ENCODE results near the gene ARHGEF12.

ARHGEF12 gene

GRCh38 chr11:120316880-120317688 is 19.1 kb upstream of the ARHGEF12 start:
- DNase-seq (ENCODE audit: low spot score) = no peak

DNA sequence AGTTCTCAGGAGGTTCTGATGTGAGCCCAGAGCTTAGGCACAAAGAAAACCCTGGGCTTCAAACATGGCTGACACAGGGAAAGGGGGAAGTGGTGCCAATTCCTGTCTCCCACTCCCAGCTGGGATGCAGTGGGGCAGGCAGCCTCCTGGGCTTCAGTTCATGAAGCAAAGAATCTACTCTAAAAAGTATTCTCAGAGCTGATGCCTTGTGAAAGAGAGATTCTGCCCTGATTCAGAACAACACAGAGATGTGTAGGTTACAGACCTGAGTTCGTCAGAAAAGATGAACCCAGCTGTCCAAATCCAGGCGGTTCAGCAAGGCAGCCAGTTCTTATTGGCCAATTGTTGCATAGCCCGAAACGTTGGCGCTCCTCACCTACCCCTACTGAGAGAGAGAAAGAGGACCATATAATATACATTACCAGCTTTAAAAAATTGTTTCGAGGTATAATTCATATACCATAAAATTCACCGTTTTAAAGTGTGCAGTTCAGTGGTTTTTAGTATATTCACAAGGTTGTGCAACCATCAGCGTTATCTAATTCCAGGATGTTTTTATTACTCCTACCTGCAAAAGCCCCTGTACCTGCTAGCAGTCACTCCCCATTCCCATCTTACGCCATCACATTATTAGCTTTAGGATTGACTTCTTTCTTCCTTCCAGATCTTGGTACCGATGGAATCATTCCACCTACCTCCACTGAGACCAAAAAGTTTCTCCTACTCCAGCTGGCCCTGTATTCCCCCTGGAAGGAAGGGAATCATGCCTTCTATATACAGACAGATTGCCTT is 18.3 kb upstream of the ARHGEF12 start:
- no peak for DNase-seq (ENCODE audit: low spot score)

DNA sequence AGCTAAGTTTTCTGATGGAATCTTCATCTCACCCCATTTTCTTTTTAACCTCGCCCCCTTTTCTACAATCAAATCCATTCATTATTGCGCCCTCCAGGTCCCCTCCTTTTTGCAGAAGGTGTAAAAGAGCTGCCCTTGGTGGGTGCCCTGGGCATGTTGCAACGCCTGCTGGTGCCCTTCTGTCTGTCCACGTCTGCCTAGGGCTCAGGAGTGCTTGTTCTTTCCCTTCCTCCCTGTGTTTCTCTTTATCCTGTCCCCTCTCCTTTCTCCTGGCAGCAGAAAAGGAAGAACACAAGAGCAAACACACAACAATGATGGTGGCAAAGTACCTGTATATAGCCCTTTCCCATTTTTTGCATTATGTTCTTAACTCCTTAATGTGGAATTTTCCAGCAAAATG is 17.3 kb upstream of the ARHGEF12 start:
- DNase-seq (ENCODE audit: low spot score) = no peak

DNA sequence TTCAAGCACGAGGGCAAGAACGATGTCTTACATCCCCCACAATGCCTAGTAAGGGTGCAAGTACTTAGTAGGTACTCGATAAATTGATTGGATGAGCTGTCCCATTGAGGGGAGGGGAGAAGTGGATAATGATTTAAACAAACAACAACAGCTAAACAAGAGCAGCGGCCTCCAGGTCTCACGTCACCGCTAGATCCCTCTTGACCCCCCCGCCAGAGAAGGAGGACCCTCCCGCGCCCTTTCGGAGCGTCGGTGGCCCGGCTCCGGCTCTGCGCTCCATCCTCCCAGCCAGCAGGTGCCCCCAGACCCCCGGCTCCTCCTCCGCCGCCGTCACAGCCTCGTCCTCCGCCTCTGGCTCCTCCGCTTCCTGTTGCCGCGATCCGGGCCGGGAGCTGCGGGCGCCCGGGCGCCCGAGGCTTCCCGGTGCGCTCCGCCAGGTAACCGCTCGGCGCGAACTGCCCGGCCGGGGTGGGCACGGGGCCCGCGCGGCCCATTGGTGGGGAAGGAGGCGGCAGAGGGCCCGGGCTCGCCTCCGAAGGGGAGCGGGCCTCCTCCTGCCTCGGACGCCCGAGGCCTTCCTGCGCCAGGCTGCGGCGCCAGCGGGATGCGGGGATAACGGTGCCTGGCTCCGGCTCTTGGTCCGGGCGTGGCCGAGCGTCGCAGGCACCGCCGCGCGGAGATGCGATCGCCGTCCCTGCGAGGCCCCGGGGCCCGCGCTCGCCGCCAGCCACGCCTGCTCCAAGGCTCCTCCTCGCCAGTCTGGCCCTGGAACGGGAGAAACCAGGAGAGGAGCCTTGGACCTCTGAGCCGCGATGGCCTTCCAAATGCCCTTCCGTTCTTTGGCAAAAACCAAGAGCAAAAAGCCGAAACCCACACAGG is 11.0 kb upstream of the ARHGEF12 start, which contains the start of gene TLCD5:
TLCD5 (plus strand) TSS at position 368 of the 879 bp plus-strand sequence. CDS start 2,143 bp downstream, outside the sequence.
- peak; percentile 78 for DNase-seq (ENCODE audit: low spot score)

DNA sequence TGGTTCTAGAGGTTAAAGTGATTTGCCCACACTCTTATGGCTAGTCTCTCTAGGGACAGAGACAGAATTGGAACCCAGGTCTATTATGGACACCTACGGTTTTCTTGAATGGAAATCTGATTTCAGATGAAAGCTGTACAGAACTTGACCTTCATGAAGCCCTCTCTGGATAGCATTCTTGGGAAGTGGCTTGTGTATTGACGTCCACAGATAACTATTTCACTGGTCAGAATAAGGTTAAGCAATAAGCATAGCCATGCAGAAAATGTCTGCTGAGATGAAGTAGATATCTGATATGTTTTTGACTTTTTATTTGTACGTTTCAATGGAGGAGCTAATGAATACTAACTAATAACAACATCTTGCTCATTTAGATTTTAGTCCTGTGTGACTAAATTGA is 10.0 kb upstream of the ARHGEF12 start:
- DNase-seq (ENCODE audit: low spot score) = peak; percentile 66

- DNase-seq (ENCODE audit: low spot score) = peak; percentile 59
These were observed 9.3 kb upstream of the ARHGEF12 start for GRCh38 chr11:120326845-120327281.

GRCh38 chr11:120327311-120327710 is 8.9 kb upstream of the ARHGEF12 start:
- no peak for DNase-seq (ENCODE audit: low spot score)

GRCh38 chr11:120329556-120329955 is 6.7 kb upstream of the ARHGEF12 start:
- no peak for DNase-seq (ENCODE audit: low spot score)

- DNase-seq (ENCODE audit: low spot score) = no peak
These were observed 6.2 kb upstream of the ARHGEF12 start for GRCh38 chr11:120330045-120330444.

DNA sequence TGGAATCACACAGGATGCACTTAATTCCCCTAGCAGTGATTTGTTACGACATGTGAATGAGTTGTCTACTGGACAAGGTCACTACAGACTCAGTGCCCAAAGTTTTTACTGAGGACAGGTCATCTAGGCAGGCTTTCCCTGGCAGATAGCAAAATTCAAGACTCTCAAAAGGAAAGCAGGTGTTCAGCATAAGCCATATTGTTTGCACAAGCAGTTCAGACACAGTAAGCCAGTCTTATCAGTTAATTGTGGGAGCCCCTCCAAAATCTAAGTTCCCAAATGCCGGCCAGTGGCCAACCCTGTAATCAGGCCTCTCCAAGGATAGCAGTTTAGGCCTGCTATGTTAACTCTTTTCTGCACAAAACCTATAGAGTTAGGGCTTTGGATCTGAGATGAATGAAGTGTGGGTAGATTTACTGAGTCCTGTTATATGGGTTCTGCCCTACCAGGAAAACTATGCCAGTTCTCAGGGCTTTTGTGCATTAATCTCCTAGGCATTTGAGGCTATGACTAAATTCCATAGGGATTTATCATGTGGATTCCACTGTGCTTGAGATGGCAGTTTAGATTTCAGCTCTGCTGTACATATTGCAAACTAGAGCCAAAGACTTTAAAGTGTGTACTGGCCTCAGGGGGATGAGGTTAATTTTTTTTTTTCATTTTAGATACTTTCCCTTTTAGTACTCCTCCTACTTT is 4.8 kb upstream of the ARHGEF12 start:
- peak; percentile 83 for DNase-seq (ENCODE audit: low spot score)

- DNase-seq (ENCODE audit: low spot score) = no peak
These were observed 3.1 kb upstream of the ARHGEF12 start for GRCh38 chr11:120332822-120333716.

DNA sequence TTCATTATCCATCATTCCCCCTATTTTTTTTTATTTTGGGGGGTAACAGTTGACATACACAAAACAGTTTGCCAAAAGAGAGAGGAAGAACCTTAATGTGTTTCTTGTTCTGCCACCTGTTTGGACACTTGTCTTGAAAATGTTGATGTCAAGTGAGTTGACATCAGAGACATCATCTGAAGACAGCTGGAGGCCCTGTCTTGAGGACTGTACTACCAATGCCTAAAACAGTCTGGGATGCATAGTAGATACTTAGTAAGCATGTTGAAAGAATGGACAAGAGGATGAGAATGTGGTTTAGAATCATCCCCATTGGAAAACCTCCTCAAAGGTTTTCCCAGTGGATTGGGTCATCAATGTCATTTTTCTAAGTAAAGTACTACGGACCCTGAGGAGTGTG is 2.4 kb upstream of the ARHGEF12 start:
- DNase-seq (ENCODE audit: low spot score) = no peak

DNA sequence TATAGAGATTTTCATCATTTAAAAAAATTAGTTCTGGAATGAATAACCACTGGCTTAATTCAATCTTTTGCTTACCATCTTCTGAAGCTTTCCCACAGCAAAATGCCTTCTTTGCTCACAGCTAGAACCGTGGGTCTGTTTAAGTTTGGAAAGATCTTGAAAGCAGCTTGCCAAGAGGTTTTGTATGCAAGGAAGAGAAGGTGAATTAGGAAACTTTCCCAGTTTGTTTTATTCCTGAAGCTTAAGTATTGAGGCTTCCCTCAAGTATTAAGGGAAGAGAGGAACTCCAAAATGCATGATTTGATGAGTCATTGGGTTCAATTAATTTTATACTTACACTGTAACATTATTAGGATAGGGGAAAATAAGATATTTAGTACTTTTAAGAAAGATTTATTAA is 1.9 kb upstream of the ARHGEF12 start:
- no peak for DNase-seq (ENCODE audit: low spot score)

- DNase-seq (ENCODE audit: low spot score) = peak; percentile 88
These were observed 1.2 kb upstream of the ARHGEF12 start for GRCh38 chr11:120334894-120335462.

DNA sequence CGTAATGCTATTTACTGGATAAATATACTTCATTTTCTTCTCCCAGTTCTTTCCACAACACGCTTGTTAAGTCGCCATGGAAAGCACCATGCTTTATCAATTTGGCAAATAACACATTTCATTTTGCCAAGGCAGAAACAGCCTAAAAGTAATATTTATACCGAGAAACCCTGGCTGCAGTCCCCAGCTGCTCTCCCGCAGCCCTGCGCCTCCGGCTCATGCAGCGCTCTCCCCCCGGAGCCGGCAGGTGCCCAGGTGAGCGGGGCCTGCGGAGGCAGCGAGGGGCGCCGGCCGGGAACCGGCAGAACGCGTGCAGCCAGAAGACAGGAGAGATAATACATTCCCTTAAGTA is 681 bp upstream of the ARHGEF12 start:
- DNase-seq (ENCODE audit: low spot score) = no peak

GRCh38 chr11:120336641-120337354 is 585 bp downstream of the ARHGEF12 start:
- peak; percentile 55 for DNase-seq (ENCODE audit: low spot score)

GRCh38 chr11:120337355-120338106 is 1.3 kb downstream of the ARHGEF12 start:
- DNase-seq (ENCODE audit: low spot score) = peak; percentile 82

DNA sequence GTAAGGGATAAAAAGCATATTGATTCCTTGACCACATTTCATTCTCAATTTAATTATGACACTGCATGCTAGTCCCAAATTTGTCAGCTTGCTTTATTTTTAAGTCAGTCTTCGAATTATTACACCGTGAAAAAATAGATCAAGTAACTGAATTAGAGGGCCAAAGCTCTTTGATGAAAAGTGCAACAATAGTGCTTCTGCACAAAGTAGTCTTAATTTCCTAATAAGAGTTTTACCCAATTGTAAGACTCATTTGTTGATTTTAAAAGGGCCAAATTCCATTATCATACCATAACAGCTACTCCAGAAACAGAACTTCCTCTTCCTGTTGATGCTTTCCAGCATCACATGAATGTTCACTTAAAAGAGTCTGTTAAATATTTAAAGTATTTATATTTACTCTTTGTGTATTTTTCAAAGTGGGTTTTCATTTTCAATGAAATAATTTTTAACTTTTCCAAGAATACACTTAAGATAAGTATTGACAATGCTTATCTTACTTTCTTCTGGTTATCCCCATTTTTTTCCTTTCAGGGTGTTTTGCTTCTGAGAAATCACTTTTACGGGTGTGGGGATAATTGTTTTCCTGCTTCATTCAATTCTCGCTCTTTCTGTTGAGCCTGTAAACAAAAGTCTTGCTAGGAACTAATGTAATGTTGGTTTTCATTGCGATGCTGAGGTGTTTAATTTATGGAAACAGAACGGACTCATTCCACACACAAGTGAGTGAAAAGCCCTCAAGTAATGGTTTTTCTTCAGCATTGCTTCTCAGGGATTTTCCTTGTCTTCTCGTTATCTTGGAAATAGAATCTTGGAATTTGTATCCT is 2.1 kb downstream of the ARHGEF12 start:
- DNase-seq (ENCODE audit: low spot score) = peak; percentile 58
